ENCODE results near the gene OTX2. TPM values are rescaled to one million over a fixed set of nuclear protein-coding genes. Genes with fewer than 3 reads are reported as not detected.

The OTX2 gene

GRCh38 chr14:56754921-56755320, 55.4 kb downstream of the OTX2 start:
- H3K36me3 ChIP-seq (ENCODE audit: control insufficient read depth, insufficient read depth, low read length), result no peaks in the 10 kb centered on the region
- no peak overlapping the region for H2AK5ac ChIP-seq (ENCODE audit: low read length)
- H2BK15ac ChIP-seq (replicated peaks; ENCODE audit: low read depth), result no peak overlapping the region
- no peak overlapping the region for H3K9ac ChIP-seq (ENCODE audit: low read length)
- H3K79me1 ChIP-seq (ENCODE audit: low read length), result no peaks in the 10 kb centered on the region
- no peak for DNase-seq
- no peak overlapping the region for H4K5ac ChIP-seq (ENCODE audit: low read length)
- H2BK5ac ChIP-seq (ENCODE audit: low read length), result no peak overlapping the region
- H3K4ac ChIP-seq (ENCODE audit: low read depth, low read length), result no peak overlapping the region
- H3K23ac ChIP-seq (ENCODE audit: low read length), result no peak overlapping the region
- no peaks in the 10 kb centered on the region for H3K79me2 ChIP-seq (ENCODE audit: control insufficient read depth, insufficient read depth, low read length)
- H3K4me3 ChIP-seq (ENCODE audit: low read length), result no peak overlapping the region
- no peaks in the 10 kb centered on the region for H3K4me1 ChIP-seq (ENCODE audit: control insufficient read depth, low read depth, low read length)
- no peaks in the 10 kb centered on the region for H3K27me3 ChIP-seq (ENCODE audit: insufficient read depth, low read length, poor library complexity)
- WGBS (ENCODE audit: extremely low coverage, insufficient coverage, low lambda C conversion rate), result no CpG with 5 or more reads among the region's 3 CpGs
- no peak overlapping the region for H2BK120ac ChIP-seq (ENCODE audit: low read depth, low read length)
- no peak overlapping the region for H3K56ac ChIP-seq (ENCODE audit: low read length)
- H3K4me2 ChIP-seq (ENCODE audit: low read length), result no peak overlapping the region
- H3K27ac ChIP-seq (ENCODE audit: low read depth, low read length), result no peak overlapping the region
- H4K8ac ChIP-seq (ENCODE audit: low read depth, low read length), result no peak overlapping the region
- H3K18ac ChIP-seq (ENCODE audit: low read length), result no peak overlapping the region

- H3K23ac ChIP-seq (ENCODE audit: low read length), result no peak overlapping the region
- H3K4ac ChIP-seq (ENCODE audit: low read depth, low read length), result no peak overlapping the region
- WGBS (ENCODE audit: extremely low coverage, insufficient coverage, low lambda C conversion rate), result no CpG with 5 or more reads among the region's 3 CpGs
- H2BK15ac ChIP-seq (replicated peaks; ENCODE audit: low read depth), result no peak overlapping the region
- no peak overlapping the region for H3K18ac ChIP-seq (ENCODE audit: low read length)
- no peak overlapping the region for H3K27ac ChIP-seq (ENCODE audit: low read depth, low read length)
- no peaks in the 10 kb centered on the region for H3K79me1 ChIP-seq (ENCODE audit: low read length)
- no peak overlapping the region for H3K4me2 ChIP-seq (ENCODE audit: low read length)
- no peak overlapping the region for H2BK5ac ChIP-seq (ENCODE audit: low read length)
- no peak overlapping the region for H3K56ac ChIP-seq (ENCODE audit: low read length)
- H2BK120ac ChIP-seq (ENCODE audit: low read depth, low read length), result no peak overlapping the region
- no peak overlapping the region for H4K8ac ChIP-seq (ENCODE audit: low read depth, low read length)
- no peaks in the 10 kb centered on the region for H3K36me3 ChIP-seq (ENCODE audit: control insufficient read depth, insufficient read depth, low read length)
- no peak overlapping the region for H3K4me3 ChIP-seq (ENCODE audit: low read length)
- no peaks in the 10 kb centered on the region for H3K27me3 ChIP-seq (ENCODE audit: insufficient read depth, low read length, poor library complexity)
- H2AK5ac ChIP-seq (ENCODE audit: low read length), result no peak overlapping the region
- DNase-seq, result no peak
- no peak overlapping the region for H4K5ac ChIP-seq (ENCODE audit: low read length)
- no peaks in the 10 kb centered on the region for H3K79me2 ChIP-seq (ENCODE audit: control insufficient read depth, insufficient read depth, low read length)
- no peaks in the 10 kb centered on the region for H3K4me1 ChIP-seq (ENCODE audit: control insufficient read depth, low read depth, low read length)
- no peak overlapping the region for H3K9ac ChIP-seq (ENCODE audit: low read length)
Observed at GRCh38 chr14:56753396-56753795, 56.9 kb downstream of the OTX2 start.

GRCh38 chr14:56752428-56752827, 57.9 kb downstream of the OTX2 start:
- Histone ChIP-seq H3K4me1 (ENCODE audit: control insufficient read depth, low read depth, low read length) (no peaks in the 10 kb centered on the region), H2BK15ac (replicated peaks; ENCODE audit: low read depth) (no peak overlapping the region), H3K18ac (ENCODE audit: low read length) (no peak overlapping the region), H3K4me2 (ENCODE audit: low read length) (no peak overlapping the region), H3K4ac (ENCODE audit: low read depth, low read length) (no peak overlapping the region), H2BK120ac (ENCODE audit: low read depth, low read length) (no peak overlapping the region), H3K4me3 (ENCODE audit: low read length) (no peak overlapping the region), H3K27ac (ENCODE audit: low read depth, low read length) (no peak overlapping the region), H2AK5ac (ENCODE audit: low read length) (no peak overlapping the region), H3K9ac (ENCODE audit: low read length) (no peak overlapping the region), H3K79me1 (ENCODE audit: low read length) (no peaks in the 10 kb centered on the region), H3K23ac (ENCODE audit: low read length) (no peak overlapping the region), H4K5ac (ENCODE audit: low read length) (no peak overlapping the region), H3K79me2 (ENCODE audit: control insufficient read depth, insufficient read depth, low read length) (no peaks in the 10 kb centered on the region), H3K56ac (ENCODE audit: low read length) (no peak overlapping the region), H2BK5ac (ENCODE audit: low read length) (no peak overlapping the region), H3K27me3 (ENCODE audit: insufficient read depth, low read length, poor library complexity) (no peaks in the 10 kb centered on the region), H3K36me3 (ENCODE audit: control insufficient read depth, insufficient read depth, low read length) (no peaks in the 10 kb centered on the region), H4K8ac (ENCODE audit: low read depth, low read length) (no peak overlapping the region)
- DNase-seq, result no peak
- WGBS (ENCODE audit: extremely low coverage, insufficient coverage, low lambda C conversion rate), result no CpG with 5 or more reads among the region's 7 CpGs

GRCh38 chr14:56751471-56751870, 58.8 kb downstream of the OTX2 start:
- H3K18ac ChIP-seq (ENCODE audit: low read length), result no peak overlapping the region
- WGBS (ENCODE audit: extremely low coverage, insufficient coverage, low lambda C conversion rate), result no CpG with 5 or more reads among the region's 2 CpGs
- H3K27me3 ChIP-seq (ENCODE audit: insufficient read depth, low read length, poor library complexity), result no peaks in the 10 kb centered on the region
- H3K79me2 ChIP-seq (ENCODE audit: control insufficient read depth, insufficient read depth, low read length), result no peaks in the 10 kb centered on the region
- H3K56ac ChIP-seq (ENCODE audit: low read length), result no peak overlapping the region
- no peak overlapping the region for H2AK5ac ChIP-seq (ENCODE audit: low read length)
- H2BK120ac ChIP-seq (ENCODE audit: low read depth, low read length), result no peak overlapping the region
- no peak overlapping the region for H4K5ac ChIP-seq (ENCODE audit: low read length)
- no peaks in the 10 kb centered on the region for H3K36me3 ChIP-seq (ENCODE audit: control insufficient read depth, insufficient read depth, low read length)
- no peaks in the 10 kb centered on the region for H3K4me1 ChIP-seq (ENCODE audit: control insufficient read depth, low read depth, low read length)
- no peak overlapping the region for H3K4me2 ChIP-seq (ENCODE audit: low read length)
- H2BK5ac ChIP-seq (ENCODE audit: low read length), result no peak overlapping the region
- no peak overlapping the region for H3K4me3 ChIP-seq (ENCODE audit: low read length)
- H3K23ac ChIP-seq (ENCODE audit: low read length), result no peak overlapping the region
- no peak overlapping the region for H3K9ac ChIP-seq (ENCODE audit: low read length)
- H4K8ac ChIP-seq (ENCODE audit: low read depth, low read length), result no peak overlapping the region
- no peaks in the 10 kb centered on the region for H3K79me1 ChIP-seq (ENCODE audit: low read length)
- no peak overlapping the region for H3K27ac ChIP-seq (ENCODE audit: low read depth, low read length)
- H3K4ac ChIP-seq (ENCODE audit: low read depth, low read length), result no peak overlapping the region
- no peak overlapping the region for H2BK15ac ChIP-seq (replicated peaks; ENCODE audit: low read depth)
- peak; percentile 25 for DNase-seq

Small RNA genes within 50 kb of the gene (small RNA-seq; reads per million reads assigned to genes)
- gene RN7SL461P (ENCODE audit: insufficient read depth) (not detected), gene RNU6-1204P (ENCODE audit: insufficient read depth) (not detected)
